Activated CD4-positive, alpha-beta T cell treated with anti-CD3 and anti-CD28 coated beads for 48 hours (primary cell): Measurements from ENCODE around the gene ITIH3.

ENCODE experiments used
- DNase-seq: peaks from one replicate; pipeline ENCODE4 v3.0.0-alpha.2; 2020

Gene ITIH3

DNA sequence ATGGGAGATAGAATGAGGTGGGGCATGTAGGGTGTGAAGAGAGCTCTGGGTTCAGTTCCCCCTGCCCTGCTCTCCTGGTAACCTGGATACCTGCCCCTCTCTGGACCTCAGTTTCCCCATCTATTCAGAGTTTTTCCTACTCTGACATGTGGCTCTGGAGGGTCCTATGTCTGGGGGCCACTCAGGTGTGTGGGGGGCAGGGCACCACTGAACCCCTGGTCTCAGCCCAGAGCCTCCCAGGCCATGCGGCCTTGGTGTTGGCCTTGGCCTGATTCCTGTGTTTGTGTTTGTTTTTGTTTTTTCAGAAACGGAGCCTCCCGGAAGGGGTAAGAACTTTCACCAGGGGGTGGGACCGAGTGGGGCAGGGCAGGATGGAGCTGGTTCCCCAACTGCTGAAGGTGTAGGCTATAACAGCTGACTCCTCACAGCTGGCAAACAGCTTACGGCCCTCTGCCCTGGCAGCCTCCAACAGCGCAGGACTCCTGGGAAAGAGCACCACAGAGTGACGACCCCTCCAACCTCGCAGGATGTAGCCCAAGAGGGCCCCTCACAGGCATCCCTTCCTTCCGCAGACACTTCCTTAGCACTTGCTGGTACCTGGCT lies 803 bp downstream of the ITIH3 start:
- no peak for DNase-seq

DNA sequence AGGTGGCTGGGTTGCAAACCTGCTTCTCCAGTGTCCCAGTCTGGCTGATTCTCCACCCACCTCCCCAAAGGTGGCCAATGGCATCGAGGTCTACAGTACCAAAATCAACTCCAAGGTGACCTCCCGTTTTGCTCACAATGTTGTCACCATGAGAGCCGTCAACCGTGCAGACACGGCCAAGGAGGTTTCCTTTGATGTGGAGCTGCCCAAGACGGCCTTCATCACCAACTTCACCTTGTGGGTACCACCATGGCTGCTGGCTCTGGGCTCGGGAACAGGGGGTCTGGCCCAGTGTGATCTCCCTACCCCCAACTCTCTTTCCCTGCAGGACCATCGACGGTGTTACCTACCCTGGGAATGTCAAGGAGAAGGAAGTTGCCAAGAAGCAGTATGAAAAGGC lies 1.8 kb downstream of the ITIH3 start:
- DNase-seq = no peak

DNA sequence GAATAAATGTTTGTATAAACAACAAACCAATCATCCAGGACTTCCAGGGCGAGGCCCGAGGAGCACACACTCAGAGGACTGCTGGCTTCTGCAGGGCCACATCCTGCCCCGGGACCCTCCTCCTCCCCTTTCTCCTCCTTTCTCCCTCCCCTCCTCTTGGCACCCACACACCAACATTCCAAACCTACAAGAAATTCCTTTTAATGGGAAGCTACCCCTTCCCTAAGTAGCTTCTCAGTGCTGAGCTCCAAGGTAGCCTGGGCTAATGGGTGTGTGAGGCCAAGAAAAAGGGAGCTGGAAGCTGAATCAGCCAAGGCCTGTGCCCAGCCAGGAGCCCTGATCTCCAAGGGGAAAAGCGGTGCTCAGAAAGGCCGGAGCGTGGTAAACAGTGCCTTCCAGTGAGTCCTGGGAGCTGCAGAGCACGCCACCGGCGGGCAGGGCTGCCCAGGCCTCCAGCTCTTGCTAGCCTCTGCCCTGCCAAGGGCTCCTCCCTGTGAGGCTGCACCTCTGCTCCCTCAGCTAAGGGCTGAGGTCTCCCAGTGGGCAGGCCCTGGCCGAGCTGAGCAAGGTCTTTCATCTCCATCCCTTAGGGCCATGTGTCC lies 3.9 kb downstream of the ITIH3 start:
- DNase-seq = no peak

DNA sequence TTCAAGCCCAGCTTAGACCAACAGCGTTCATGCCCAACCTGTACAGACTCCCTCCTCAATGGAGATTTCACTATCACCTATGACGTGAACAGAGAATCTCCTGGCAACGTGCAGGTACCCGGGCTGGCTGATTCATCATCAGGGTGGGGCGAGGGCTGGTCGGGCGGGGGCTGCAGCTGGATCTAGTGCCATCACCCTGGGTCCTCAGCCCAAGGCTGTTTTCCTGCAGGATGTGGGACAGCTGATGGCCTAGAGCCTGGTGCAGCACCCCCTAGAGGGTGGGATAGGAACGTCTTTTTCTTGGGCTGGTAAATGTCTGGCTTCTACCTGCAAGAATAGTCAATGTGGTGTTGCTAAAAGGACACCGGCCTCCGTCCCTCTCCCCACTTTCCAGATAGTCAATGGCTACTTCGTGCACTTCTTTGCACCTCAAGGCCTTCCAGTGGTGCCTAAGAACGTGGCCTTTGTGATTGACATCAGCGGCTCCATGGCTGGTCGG lies 4.4 kb downstream of the ITIH3 start:
- peak; percentile 41 for DNase-seq

- no peak for DNase-seq
Measured at GRCh38 chr3:52800079-52800478, 5.5 kb downstream of the ITIH3 start.

DNA sequence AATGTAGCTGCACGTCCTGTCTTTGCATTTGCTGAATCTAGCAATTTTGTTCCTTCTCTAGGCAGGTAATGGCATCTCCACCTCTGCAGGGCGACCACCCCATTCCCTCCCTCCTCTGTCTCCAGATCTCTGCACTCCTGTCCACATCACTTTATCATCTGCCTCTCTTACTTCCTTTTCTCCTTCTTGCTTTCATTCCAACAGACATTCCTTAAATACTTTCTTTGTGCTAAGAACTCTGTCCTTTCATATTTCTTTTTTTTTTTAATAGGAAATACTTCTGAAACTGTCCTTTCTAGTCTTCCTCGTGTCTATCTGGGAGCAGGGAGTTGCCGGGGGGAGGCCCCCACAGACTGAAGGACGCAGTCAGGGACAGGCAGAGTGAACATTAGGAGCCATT lies 7.2 kb downstream of the ITIH3 start:
- DNase-seq = no peak

DNA sequence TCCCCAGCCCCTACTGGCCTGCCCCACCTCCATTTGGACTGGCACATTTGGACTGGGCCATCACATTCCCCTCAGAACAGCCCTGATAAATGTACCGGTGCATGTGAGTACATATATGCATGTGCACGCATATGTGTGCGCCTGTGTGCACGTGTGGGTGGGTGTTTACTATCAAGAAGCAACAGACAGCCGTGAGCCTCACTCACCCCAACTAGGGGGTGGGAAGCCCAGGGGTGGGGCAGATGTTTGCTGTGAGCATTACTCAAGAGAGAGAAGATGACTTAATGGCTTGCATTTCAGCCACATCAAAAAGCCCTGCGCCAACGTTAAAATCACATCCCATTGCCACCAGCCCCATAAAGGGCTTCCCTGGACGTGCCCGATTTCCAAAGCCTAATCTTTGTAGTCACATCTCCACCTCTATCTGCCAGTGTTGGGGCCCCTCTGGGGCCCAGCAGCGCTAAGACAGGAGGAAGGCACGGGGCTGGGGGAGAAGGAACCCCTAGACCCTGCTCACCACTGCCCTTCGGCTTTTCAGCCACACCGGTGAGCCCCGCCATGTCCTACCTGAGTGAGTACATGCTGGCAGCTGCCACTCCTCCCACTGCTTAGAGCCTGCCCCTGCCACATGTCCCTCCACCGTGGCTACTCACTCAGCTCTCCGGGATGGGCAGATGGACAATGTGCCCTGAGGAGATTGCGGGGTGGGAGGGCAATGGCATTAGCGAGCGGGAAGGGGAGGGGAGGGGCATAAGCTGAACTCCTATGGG lies 10.9 kb downstream of the ITIH3 start:
- DNase-seq = no peak

GRCh38 chr3:52809149-52809548 lies 14.6 kb downstream of the ITIH3 start:
- no peak for DNase-seq

- no peak for DNase-seq
Measured at GRCh38 chr3:52809662-52810377, 15.2 kb downstream of the ITIH3 start.

GRCh38 chr3:52810923-52811322 lies 16.3 kb downstream of the ITIH3 start:
- DNase-seq = no peak

DNA sequence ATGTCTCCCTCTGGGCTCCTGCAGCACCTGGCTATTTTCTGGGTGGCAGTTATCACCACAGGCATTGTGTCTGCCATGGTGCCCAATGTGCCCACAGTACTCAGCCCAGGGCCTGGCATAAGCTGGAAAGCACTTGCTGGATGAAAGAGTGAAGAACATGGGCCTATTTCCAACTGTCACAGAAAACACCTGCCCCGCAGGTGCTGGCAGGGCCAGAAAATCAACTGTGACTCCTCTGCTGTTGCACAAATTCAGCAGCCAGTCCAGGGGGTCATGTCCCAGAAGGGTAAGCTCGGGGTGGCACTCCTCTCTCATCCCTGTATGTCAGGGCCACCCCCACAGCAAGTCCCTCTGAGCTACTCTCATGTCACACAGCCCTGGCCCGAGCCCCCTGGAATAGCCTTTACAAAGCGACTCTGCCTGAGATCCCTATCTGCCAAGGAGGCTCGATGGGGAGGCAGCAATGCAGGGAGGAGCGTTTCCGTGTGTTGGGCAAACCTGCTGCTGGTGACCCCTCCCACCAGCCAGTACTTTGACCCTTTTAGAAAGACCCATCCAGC lies 16.9 kb downstream of the ITIH3 start:
- DNase-seq = no peak

- no peak for DNase-seq
Measured at GRCh38 chr3:52813810-52814209, 19.2 kb downstream of the ITIH3 start.

- no peak for DNase-seq
Measured at GRCh38 chr3:52816199-52816598, 21.6 kb downstream of the ITIH3 start.

GRCh38 chr3:52816654-52817053 lies 22.1 kb downstream of the ITIH3 start:
- no peak for DNase-seq

- no peak for DNase-seq
Measured at GRCh38 chr3:52817221-52817620, 22.6 kb downstream of the ITIH3 start.

DNA sequence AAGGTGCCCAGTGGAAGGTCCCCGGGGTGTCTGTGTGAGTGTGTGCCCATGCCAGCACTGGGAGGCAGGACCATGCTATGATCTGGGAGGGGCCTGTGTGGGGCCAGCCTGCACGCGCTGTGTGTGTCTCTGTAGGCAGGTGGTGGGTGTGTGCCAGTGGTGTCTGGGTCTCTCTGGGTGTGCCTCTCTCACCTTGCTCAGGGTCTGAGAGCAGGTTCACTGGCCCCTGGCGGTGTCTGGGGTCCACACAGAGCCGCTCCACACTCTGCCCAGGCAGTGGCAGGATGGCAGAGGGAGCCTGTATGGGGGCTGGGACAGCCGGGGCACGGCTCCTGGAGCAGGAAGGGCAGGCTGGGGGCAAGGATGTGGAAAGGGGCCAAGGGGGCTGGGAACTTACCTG lies 23.3 kb downstream of the ITIH3 start:
- no peak for DNase-seq

- no peak for DNase-seq
Measured at GRCh38 chr3:52819936-52820335, 25.3 kb downstream of the ITIH3 start.

GRCh38 chr3:52820736-52821135 lies 26.1 kb downstream of the ITIH3 start:
- DNase-seq = peak; percentile 36

DNA sequence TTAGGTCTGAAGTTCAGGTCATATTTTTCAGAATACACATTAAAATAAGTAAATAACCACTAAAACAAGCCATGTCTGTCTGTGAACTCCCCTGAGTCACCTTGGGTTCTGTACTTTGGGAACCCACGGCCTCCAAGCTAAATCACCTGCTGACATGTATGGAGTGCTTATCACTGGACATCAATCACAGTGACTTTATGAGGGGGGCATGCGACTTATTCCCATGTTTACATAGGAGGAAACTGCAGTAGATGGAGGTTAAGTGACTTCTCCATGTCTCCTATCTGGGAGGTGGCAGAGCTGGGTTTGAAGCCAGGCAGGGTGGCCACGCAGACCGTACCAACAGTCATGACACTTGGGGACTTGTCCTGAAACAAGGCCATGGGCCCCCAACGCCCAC lies 27.8 kb downstream of the ITIH3 start:
- DNase-seq = no peak

- DNase-seq = no peak
Measured at GRCh38 chr3:52824037-52824436, 29.4 kb downstream of the ITIH3 start.

- no peak for DNase-seq
Measured at GRCh38 chr3:52827441-52827840, 32.8 kb downstream of the ITIH3 start.

GRCh38 chr3:52827866-52828376 lies 33.3 kb downstream of the ITIH3 start:
- DNase-seq = no peak

GRCh38 chr3:52829482-52829881 lies 34.9 kb downstream of the ITIH3 start:
- DNase-seq = no peak
